K562 (cell line): Measurements from ENCODE around the gene SAP25. TPM values are rescaled to one million over a fixed set of nuclear protein-coding genes. Genes with fewer than 3 reads are reported as not detected.
A peak's percentile ranks its signal among the peaks of the same experiment; 100 is the strongest.

ENCODE experiments used
- BACH1 ChIP-seq: fragments of 200-800 bp; sonication (Bioruptor generic); IDR thresholded peaks from 2 replicates; pipeline ENCODE4 v1.6.1; 2016; ENCODE audit warnings: missing genetic modification characterization, missing compliant biosample characterization
- CBFB ChIP-seq: sonication (generic); formaldehyde crosslinking; IDR thresholded peaks from 2 replicates; pipeline ENCODE4 v1.4.0; 2020; ENCODE audit warnings: mild to moderate bottlenecking, missing genetic modification reagents
- ELF4 ChIP-seq: fragments of 450-650 bp; formaldehyde crosslinking; IDR thresholded peaks from 2 replicates; pipeline ENCODE4 v1.4.0; 2022; ENCODE audit warnings: missing genetic modification characterization
- ETS2 ChIP-seq: IDR thresholded peaks from 2 replicates; pipeline ENCODE4 v1.6.1; 2016; ENCODE audit warnings: borderline replicate concordance, missing genetic modification characterization, mild to moderate bottlenecking, moderate library complexity, missing compliant biosample characterization; ENCODE audit not compliant: poor library complexity, severe bottlenecking
- FOXA3 ChIP-seq, 2 experiments: fragments of 450-650 bp in 1 of 2; sonication (generic) in 1 of 2; formaldehyde crosslinking; IDR thresholded peaks in 1 of 2; conservative IDR thresholded peaks in 1 of 2; 2 replicates each; pipeline versions ENCODE4 v1.4.0 to v1.8.0; 2020 to 2022; ENCODE audit warnings: mild to moderate bottlenecking in 2 of 2, missing genetic modification reagents in 1 of 2
- HSF4 ChIP-seq: fragments of 250-450 bp; sonication (Bioruptor Pico); IDR thresholded peaks from 2 replicates; pipeline ENCODE4 v2.1.2; 2022; ENCODE audit warnings: mild to moderate bottlenecking, moderate library complexity, borderline replicate concordance
- NFRKB ChIP-seq: fragments of 450-650 bp; IDR thresholded peaks from 2 replicates; pipeline ENCODE4 v1.6.1; 2016; ENCODE audit warnings: low read depth
- SFPQ ChIP-seq: fragments of 200-400 bp; formaldehyde crosslinking; IDR thresholded peaks from 2 replicates; pipeline ENCODE4 v1.6.1; 2017; ENCODE audit warnings: mild to moderate bottlenecking, low read depth, low read length, moderate library complexity
- SRSF1 ChIP-seq: fragments of 200-400 bp; formaldehyde crosslinking; IDR thresholded peaks from 2 replicates; pipeline ENCODE4 v1.6.1; 2017; ENCODE audit warnings: mild to moderate bottlenecking, low read depth, low read length, moderate library complexity
- ZKSCAN8 ChIP-seq: fragments of 200-800 bp; sonication (Bioruptor generic); IDR thresholded peaks from 2 replicates; pipeline ENCODE4 v1.6.1; 2016; ENCODE audit warnings: missing genetic modification characterization, missing compliant biosample characterization
- ZNF311 ChIP-seq: fragments of 250-450 bp; sonication (Bioruptor Pico); IDR thresholded peaks from 2 replicates; pipeline ENCODE4 v1.4.0; 2020; ENCODE audit warnings: mild to moderate bottlenecking, moderate library complexity
- ZNF408 ChIP-seq: fragments of 250-450 bp; sonication (Bioruptor Pico); IDR thresholded peaks from 2 replicates; pipeline ENCODE4 v1.4.0; 2020; ENCODE audit warnings: low read depth, mild to moderate bottlenecking, moderate library complexity
- ZNF444 ChIP-seq: fragments of 250-450 bp; sonication (Bioruptor Pico); IDR thresholded peaks from 2 replicates; pipeline ENCODE4 v1.4.0; 2020; ENCODE audit warnings: mild to moderate bottlenecking, moderate library complexity
- ZNF766 ChIP-seq: fragments of 200-800 bp; sonication (Bioruptor generic); conservative IDR thresholded peaks from 2 replicates; pipeline ENCODE4 v1.6.1; 2016; ENCODE audit warnings: missing genetic modification characterization, missing compliant biosample characterization
- polyA plus RNA-seq, 8 experiments: library from polyadenylated mRNA; depleted of rRNA in 4 of 8; stranded (reverse) in 5 of 8; unstranded in 3 of 8; fragments of >200 nt; fragmentation: Nextera tagmentation in 2 of 8; fragmentation: Illumina TruSeq in 1 of 8; extraction: Ambion mirVana in 2 of 8; extraction: Trizol in 1 of 8; gene quantifications; 2 replicates each; pipeline versions ENCODE4 v1.2.1 to v1.2.3, GENCODE V29; 2011 to 2014; ENCODE audit warnings: inconsistent platforms in 1 of 8, missing spikeins in 1 of 8
- total RNA-seq, 7 experiments: library from RNA; depleted of rRNA in 6 of 7; stranded (reverse); fragments of >200 nt in 6 of 7; fragmentation: Illumina TruSeq in 2 of 7; extraction: Trizol in 2 of 7; gene quantifications; 2 replicates each; pipeline versions ENCODE4 v1.2.1 to v1.2.3, GENCODE V29; 2011 to 2021; ENCODE audit warnings: low replicate concordance in 1 of 7
- TF ChIP-seq, protein P1 (sequence below): fragments of 450-650 bp; IDR thresholded peaks from 2 replicates; pipeline ENCODE4 v1.6.1; 2016; ENCODE audit warnings: mild to moderate bottlenecking
- TF ChIP-seq, protein P2 (sequence below): fragments of 200-800 bp; sonication (Bioruptor generic); IDR thresholded peaks from 2 replicates; pipeline ENCODE4 v1.6.1; 2017; ENCODE audit warnings: missing genetic modification characterization, missing compliant biosample characterization
- TF ChIP-seq, protein P3 (sequence below): IDR thresholded peaks from 2 replicates; pipeline ENCODE4 v1.6.1; 2011; ENCODE audit not compliant: insufficient read length; ENCODE audit errors: extremely low read depth
- TF ChIP-seq, protein P4 (sequence below), 2 experiments: fragments of 450-650 bp; conservative IDR thresholded peaks; 2 replicates each; pipeline ENCODE4 v1.6.1; 2017; ENCODE audit warnings: mild to moderate bottlenecking in 2 of 2, moderate library complexity in 2 of 2

SAP25 gene
- total and polyA plus RNA-seq, 9 of the 15 experiments (the other 6 are each of a cell fraction or from before 2014, with no cell fraction given): 0.13 to 5.3 (median 0.78) TPM; not detected in 1

DNA sequence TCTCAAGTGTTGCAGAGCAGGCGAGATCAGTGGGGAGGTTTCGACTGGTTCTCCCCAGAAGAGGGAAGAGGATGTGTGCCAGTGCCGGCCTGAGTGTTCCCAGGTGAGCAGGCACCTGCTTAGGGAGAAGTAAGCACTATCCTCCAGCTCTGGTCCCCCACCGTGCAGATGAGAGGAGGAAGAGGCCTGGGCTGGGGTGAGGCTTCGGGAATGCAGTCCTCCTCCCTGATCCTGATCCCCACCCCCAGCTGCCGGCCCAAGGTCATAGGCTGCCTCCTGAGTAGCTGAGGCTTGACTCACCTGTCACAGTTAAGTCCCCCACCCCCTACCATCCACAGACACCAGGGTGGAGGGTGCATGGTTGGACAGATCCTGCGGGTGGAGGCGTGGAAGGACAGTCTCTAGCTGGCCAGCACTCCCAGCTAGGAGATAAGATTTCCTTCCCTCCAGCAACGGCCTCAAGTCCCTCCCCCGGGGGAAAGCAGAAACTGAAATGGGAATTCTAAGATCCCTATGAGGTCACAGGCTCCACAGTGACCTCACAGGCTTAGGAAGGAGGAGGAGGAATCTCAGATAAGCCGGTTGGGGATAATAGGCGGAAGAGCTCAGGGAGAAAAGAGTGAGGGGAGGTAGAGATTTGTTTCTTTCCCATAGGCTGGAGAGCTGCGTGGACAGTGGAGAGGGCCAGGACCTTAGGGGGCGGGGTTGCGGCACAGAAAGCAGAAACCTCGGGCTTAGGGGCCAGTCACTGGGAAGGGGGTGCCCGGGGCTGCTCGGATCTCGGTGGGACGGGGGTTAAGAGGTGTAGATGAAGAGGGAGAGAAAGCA is 11.2 kb upstream of the SAP25 start (continued):
- TF ChIP-seq FOXA3 (CRISPR knock-in tag; conservative IDR thresholded peaks at IDR 0.05 in 1 of 2, IDR thresholded peaks at IDR 0.05 in 1 of 2) (no peak), CBFB (CRISPR knock-in tag) (no peak), ZNF444 (CRISPR knock-in tag) (no peak), ZNF408 (CRISPR knock-in tag) (no peak), ETS2 (tag) (no peak), ZKSCAN8 (no peak), ELF4 (CRISPR knock-in tag) (no peak), ZNF311 (no peak), SFPQ (no peak), SRSF1 (no peak), HSF4 (CRISPR knock-in tag) (no peak), ZNF766 (CRISPR knock-in tag) (no peak), BACH1 (tag) (no peak), NFRKB (no peak)
- TF ChIP-seq, protein P1, sequence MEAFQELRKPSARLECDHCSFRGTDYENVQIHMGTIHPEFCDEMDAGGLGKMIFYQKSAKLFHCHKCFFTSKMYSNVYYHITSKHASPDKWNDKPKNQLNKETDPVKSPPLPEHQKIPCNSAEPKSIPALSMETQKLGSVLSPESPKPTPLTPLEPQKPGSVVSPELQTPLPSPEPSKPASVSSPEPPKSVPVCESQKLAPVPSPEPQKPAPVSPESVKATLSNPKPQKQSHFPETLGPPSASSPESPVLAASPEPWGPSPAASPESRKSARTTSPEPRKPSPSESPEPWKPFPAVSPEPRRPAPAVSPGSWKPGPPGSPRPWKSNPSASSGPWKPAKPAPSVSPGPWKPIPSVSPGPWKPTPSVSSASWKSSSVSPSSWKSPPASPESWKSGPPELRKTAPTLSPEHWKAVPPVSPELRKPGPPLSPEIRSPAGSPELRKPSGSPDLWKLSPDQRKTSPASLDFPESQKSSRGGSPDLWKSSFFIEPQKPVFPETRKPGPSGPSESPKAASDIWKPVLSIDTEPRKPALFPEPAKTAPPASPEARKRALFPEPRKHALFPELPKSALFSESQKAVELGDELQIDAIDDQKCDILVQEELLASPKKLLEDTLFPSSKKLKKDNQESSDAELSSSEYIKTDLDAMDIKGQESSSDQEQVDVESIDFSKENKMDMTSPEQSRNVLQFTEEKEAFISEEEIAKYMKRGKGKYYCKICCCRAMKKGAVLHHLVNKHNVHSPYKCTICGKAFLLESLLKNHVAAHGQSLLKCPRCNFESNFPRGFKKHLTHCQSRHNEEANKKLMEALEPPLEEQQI: no peak
- TF ChIP-seq, protein P2, sequence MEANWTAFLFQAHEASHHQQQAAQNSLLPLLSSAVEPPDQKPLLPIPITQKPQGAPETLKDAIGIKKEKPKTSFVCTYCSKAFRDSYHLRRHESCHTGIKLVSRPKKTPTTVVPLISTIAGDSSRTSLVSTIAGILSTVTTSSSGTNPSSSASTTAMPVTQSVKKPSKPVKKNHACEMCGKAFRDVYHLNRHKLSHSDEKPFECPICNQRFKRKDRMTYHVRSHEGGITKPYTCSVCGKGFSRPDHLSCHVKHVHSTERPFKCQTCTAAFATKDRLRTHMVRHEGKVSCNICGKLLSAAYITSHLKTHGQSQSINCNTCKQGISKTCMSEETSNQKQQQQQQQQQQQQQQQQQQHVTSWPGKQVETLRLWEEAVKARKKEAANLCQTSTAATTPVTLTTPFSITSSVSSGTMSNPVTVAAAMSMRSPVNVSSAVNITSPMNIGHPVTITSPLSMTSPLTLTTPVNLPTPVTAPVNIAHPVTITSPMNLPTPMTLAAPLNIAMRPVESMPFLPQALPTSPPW (CRISPR knock-in tag): no peak; the same call in 1 of the 2 replicates
- TF ChIP-seq, protein P3, sequence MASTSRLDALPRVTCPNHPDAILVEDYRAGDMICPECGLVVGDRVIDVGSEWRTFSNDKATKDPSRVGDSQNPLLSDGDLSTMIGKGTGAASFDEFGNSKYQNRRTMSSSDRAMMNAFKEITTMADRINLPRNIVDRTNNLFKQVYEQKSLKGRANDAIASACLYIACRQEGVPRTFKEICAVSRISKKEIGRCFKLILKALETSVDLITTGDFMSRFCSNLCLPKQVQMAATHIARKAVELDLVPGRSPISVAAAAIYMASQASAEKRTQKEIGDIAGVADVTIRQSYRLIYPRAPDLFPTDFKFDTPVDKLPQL: no peak
- TF ChIP-seq, protein P4, sequence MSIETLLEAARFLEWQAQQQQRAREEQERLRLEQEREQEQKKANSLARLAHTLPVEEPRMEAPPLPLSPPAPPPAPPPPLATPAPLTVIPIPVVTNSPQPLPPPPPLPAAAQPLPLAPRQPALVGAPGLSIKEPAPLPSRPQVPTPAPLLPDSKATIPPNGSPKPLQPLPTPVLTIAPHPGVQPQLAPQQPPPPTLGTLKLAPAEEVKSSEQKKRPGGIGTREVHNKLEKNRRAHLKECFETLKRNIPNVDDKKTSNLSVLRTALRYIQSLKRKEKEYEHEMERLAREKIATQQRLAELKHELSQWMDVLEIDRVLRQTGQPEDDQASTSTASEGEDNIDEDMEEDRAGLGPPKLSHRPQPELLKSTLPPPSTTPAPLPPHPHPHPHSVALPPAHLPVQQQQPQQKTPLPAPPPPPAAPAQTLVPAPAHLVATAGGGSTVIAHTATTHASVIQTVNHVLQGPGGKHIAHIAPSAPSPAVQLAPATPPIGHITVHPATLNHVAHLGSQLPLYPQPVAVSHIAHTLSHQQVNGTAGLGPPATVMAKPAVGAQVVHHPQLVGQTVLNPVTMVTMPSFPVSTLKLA (conservative IDR thresholded peaks at IDR 0.05): 0 out of 4 replicates have a peak, but pooled peaks of 1 of the 2 experiments have one; percentile 14
